Cerebellar nuclear complex (tissue), 1 donor: ENCODE results near the gene CTNNA2.
"Not testable (repeated sequence)": the region's sequence is repeated elsewhere in the genome, so short reads cannot be mapped to it uniquely, and the experiment has no call there.

Experiments
- DNase-seq, 2 experiments: peaks; one replicate each; lab custom pipeline; 2025; lab: John Stamatoyannopoulos, UW

CTNNA2 gene

DNA sequence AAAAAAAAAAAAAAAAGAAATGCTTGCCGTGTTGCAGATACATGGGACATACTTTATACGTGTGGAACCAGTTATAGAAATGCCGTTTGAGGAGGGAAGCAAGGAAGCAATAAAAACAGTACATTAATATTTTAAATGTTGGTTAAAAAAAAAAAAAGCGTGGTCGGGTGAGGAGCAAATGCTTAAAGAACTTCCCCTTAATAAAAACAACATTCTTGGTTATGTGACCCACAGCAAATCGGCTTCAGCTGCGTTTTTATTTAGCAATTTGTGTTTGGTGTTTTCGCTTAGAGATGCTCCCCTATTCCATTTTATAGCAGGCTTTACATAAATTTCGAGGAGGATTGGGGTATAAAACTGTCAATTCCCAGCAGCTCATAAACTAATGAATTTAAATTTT is 568.1 kb downstream of the CTNNA2 start:
- DNase-seq, result no peak

DNA sequence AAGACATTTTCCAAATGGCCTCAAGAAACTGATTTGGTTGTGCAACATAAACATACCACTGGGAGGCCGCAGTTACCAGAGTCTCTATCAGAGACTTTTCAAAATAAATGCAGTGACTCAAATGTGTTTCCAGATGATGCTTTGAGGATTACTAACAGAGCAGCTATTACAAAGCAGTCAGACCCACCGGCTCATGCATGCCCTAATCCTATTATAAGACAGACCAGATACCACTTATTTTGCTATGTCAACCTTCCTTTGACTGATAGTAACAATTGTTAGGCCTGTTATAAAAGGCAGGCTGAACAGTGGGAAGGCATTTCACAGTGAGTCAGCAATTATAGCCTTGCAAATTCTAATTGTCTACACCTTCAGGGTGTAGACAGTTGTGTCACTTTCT is 574.0 kb downstream of the CTNNA2 start:
- DNase-seq, result no peak

DNA sequence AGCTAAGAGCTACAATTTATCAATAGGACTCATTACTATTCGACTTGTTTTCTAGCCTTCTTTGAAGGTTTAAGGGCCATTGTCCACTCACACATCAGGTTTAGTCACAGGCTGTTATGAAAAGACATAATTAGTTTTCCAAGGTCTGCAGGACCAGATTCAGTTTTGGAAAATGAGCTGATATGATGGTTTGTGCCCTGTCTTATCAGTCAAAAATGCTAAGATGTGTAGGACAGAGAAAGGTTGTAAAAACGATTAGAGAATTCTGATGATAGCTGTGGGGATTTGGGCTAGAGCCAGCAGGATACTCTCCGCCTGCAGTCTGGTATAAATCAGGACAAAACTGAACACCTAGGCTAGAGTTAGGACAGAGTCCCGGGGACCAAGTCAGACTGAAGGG is 578.4 kb downstream of the CTNNA2 start:
- no peak for DNase-seq

DNA sequence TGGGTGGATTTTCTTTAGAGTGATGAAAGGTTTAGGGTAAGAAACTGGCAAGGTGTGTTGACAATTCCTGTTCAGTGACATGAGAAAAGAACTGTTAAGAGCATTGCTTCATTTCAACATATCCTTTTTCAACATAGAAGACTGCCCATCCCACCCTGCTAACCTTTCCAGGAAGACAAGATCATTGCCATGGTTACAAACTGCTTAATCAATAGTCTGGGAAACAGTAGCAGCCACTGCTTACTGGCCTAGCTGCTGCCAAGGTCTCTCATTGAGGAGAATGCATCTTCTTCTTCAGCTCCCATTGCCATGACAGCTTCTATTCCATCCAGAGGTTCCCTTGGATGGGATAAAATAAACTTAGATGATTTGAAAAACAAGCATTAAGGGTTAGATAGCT is 579.6 kb downstream of the CTNNA2 start:
- DNase-seq, result no peak

DNA sequence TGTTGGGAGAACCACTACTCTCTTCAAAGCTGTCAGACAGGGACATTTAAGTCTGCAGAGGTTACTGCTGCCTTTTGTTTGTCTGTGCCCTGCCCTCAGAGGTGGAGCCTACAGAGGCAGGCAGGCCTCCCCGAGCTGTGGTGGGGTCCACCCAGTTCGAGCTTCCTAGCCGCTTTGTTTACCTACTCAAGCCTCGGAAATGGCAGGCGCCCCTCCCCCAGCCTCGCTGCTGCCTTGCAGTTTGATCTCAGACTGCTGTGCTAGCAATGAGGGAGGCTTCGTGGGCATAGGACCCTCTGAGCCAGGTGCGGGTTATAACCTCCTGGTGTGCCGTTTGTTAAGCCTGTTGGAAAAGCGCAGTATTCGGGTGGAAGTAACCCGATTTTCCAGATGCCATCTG is 585.7 kb downstream of the CTNNA2 start:
- not testable (repeated sequence) for DNase-seq

DNA sequence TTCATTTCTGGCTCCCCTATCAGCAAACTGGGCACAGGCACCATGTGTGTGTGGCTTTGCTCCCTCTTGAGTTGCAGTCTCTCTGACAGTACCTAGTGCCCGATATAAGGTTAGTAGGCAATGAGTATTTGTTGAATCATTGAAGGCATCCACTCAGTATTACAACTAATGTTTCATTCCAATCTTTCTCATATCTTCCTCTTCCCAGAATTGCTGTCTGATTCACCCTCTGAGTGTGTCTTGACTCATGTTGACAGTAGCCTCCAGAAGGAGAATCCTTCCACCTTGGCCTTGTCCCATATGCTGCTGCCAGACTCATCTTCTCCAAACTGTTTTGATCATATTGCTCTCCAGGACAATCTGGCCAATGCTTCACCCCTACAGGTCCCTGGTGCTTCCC is 589.2 kb downstream of the CTNNA2 start:
- no peak for DNase-seq

DNA sequence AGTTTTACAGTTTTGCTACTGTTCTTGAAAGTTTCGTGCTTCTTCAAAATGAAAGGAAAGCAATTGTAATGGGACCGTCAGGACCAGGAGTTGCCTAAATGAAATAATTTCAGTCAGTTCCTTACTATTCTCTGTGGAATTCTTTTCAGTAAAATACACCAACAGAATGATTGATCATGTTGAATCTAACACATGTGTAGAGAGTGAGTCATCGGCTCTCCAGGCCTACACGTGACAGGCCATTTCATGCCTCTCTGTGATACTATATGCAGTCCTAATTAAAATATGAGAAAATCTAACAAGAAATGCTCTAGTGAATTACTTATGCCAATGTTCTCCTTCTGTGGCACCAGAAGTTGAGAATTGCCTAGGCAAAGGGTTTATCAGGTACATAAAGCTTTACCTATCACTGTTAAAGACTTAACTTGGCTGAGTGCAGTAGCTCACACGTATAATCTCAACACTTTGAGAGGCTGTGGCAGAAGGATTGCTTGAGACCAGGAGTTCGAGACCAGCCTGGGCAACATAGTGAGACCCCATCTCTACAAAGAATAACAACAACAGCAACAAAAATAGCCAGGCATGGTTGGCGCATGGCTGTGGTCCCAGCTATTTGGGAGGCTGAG is 592.3 kb downstream of the CTNNA2 start:
- no peak for DNase-seq

DNA sequence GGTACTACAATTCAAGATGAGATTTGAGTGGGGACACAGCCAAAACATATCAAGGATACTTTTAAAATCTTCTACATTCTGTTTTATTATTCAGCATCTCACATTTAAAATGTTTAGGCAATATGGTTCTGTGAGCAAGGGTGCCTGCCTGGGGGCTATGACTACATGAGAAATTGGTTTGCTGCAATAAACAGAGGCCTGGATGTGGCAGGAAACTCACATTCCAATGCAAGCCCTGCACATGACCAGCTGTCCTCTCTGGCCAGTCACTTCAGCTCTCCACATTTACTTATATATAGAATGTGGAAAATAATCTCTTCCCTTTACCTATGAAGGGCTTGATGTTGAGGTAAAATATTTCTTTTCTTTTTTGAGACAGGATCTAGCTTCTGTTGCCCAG is 598.3 kb downstream of the CTNNA2 start:
- no peak for DNase-seq

DNA sequence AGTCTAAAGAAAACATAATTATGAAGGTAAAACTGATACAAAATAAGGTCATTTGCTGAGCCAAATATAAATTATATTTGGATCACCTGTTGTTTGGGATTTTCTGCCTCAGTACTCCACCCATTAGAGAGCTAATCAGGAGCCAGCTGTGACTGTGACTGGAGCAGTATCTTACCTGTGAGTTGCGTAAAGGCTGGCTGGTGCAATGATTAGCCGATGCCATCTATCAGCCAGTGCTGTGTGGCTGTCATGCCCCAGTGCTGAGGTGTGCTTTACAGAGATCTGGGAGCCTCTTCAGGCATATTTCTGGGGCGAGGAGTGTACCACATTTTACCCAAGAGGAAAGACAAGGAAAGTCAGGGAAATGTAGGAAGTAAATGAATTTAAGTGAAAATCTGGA is 599.9 kb downstream of the CTNNA2 start:
- DNase-seq, result no peak

DNA sequence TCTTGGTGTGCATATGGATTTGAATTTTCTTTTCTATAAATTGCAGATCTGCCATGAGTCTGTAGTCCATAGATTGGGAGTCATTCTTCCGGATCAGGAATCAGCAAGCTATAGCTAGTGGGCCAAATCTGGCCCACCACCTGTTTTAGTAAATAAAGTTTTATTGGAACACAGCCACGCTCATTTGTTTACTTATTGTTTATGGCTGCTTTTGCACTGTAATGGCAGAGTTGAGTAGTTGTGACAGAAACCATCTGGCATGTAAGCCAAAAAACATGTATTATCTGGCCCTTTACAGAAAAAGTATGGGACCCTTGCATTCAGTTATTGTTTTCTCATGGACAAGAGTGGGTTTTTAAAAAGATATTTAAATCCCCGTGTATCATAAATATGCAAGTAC is 600.5 kb downstream of the CTNNA2 start:
- DNase-seq, result no peak

DNA sequence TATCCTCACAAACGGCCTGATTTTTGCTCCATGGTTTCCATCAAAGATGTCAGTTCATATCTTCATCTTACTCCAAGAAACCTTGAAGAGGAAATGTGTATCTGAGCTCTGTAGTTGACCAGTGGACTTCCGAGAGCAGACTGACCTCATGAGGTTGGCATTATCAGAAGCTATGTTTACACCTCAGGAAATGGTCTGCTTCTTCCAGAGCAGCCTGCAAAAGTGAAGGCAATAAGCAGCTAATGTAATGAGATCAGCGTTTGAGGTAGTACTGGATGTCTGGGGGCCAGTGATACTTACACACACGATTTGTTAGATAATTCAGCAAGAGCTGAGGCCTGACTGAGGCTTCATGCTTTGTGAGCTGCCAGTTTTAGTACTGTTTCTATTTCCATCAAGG is 602.0 kb downstream of the CTNNA2 start:
- no peak for DNase-seq

DNA sequence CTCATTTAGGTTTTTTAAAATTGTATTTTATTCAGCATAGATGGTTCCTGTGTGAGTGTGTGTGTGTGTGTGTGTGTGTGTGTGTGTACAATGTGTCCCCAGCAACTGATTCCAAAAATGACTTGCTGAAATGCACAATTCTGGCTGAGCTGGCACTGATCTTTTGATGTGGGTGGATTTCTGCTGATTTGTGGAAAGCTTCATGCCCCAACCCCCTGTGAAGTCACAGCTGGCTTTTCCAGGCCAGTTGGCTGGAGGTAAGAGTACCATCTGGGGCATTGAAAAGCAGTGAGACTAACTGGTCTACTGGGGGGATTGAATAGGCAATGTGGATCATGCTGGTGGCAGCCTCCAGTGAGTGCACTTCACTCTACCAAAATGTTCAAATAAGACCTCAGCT is 604.5 kb downstream of the CTNNA2 start:
- no peak for DNase-seq

DNA sequence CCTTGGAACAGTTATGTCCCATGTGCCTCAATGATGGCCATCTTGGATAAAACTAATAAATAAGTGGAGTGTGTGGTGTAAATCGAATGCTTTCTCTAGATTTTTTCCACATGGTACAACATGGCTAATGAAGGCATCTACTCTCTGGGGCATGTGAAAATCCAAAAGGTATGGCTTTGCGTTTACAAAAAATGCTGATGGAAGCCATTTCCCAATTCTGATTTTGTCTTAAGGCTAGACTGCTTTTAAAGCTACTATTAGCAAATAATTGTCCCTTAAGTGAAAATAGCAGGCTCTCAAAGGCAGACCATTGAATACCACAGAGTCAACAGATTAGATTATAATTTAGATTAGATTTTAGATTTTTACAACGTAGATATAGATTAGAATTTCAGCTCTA is 608.0 kb downstream of the CTNNA2 start:
- DNase-seq, result no peak

DNA sequence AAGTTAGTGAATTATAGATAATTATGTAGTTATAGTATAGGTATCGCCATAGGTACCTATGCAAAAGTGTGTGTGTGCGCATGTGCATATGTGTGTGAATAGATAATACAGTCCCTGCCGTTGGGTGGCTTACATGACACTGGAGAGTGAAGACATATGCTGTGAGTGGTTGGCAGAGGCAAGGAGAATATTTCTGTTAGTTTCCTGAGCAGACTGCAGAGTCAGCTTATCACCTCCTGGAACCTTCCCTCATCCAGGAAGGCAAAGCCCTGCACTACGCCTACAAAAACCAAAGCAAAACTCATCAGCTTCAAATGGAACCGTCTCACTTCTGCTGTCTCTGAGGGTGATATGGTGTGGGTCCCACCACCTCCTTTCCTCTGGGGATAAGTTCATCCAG is 609.8 kb downstream of the CTNNA2 start:
- DNase-seq, result no peak

DNA sequence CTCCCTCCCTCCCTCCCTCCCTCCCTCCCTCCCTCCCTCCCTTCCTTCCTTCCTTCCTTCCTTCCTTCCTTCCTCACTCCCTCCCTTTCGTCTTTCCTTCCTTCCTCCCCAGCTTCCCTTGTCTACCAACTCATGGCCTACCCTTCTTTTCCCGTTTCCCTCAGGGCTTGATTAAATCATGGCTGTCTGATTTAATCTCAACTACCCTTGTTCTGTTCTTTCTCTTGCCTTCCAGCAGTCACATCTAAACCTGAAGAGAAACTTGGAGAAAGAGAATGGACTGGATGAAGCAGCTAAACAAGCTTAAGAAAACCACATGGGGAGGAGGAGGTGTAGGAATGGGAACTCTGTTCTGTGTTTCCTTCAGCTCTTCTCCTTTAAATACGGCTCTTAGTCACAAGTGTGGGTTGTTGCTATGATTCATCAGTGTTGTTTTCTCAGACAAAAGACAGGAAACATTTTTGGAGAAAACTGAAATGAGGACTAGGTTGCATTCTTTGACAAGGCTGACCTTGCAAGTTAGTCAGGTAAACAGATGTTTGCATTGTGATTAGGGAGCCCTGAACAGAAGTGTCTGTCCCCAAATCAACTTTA is 613.8 kb downstream of the CTNNA2 start:
- no peak for DNase-seq

DNA sequence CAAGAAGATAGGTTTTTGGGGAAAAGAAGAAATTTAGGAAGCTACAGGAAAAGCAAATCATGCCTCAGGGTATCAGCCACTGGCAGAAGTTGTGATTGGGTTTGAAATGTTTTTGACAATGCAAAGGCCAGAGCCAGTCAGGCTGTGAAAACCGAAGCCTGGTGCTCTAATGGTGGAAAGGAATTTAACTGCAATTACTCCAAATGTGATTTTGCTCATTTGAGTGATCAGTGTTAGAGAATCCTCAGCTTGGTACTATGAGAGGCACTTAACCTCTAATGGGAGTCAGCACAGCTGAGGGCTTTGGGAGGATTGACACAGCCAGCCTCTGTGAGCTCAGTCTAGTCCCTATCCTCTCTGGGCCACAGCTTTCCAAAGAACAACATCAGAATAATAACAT is 615.2 kb downstream of the CTNNA2 start:
- no peak for DNase-seq

DNA sequence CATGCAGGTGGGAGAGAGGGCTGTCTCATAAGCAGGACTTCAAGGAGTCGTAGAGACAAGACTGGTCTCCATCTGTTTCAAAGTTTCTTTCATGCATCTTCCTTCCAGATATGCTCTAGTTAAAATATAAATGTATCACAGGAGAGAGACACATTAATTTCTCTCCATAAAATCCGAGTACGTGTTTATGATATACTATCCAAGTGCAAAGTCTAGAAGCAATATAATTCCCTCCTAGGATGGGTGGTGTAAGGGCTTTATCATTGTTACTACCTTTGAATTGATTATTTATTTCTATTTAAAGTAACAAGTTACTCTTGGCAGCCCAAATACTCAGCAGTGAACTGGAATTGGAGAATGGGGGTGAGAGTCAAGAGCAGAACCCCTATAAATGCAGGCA is 619.4 kb downstream of the CTNNA2 start:
- DNase-seq, result no peak

DNA sequence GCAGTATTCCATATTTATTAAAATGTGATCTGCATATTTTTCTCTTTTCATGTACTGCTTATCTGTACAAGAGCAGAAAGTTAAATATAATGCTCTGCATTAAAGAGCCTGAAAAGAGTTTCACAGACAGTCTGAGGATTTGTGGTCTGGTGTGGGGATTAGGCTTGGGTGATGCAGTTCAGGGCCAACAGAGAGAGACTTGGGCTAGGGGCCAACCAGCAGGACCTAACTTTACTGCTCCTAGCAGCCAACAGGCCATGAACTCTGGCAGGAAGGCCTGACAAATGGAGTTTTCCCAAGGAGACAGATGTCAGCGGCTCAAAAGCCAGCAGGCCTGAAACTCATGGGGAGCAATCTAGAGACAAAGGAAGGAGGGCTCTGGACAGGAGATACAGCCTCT is 622.1 kb downstream of the CTNNA2 start:
- no peak for DNase-seq

DNA sequence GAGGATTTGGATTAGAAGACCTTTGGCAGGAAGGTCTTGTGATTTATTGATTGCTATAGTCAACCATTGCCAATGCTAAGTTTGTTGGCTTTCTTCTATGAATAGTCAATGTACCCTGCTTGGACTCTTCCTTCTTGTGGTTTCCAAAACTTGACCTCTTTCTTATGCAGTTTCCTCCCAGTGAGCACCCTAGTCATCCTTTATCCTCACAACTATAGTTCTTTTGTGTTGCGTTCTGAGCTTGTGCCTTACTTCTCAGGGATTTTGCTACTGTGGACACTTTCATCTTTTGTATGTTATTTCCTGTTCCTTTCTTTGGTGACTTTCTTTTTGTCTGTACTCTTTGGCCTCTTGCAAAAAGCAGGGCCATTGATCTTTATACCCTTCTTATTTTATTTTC is 623.5 kb downstream of the CTNNA2 start:
- no peak for DNase-seq

DNA sequence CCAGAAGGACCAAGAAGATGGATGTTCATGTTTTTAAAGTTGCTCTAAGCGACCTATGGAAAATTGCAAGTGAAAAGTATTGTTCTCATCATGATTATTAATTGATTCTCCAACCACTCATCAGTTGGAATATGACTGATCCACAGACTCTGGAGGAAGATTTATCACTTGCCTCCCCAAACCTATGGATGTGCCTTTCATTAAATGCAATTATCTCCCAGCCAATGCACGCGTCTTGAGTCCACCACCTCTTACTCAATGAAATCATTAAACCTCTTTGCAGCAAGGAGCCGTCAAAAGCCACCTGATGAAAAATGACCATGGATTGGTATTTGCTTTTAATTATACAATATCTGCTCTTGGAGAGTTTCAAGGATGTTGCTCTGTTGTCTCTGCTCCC is 626.1 kb downstream of the CTNNA2 start:
- no peak for DNase-seq

DNA sequence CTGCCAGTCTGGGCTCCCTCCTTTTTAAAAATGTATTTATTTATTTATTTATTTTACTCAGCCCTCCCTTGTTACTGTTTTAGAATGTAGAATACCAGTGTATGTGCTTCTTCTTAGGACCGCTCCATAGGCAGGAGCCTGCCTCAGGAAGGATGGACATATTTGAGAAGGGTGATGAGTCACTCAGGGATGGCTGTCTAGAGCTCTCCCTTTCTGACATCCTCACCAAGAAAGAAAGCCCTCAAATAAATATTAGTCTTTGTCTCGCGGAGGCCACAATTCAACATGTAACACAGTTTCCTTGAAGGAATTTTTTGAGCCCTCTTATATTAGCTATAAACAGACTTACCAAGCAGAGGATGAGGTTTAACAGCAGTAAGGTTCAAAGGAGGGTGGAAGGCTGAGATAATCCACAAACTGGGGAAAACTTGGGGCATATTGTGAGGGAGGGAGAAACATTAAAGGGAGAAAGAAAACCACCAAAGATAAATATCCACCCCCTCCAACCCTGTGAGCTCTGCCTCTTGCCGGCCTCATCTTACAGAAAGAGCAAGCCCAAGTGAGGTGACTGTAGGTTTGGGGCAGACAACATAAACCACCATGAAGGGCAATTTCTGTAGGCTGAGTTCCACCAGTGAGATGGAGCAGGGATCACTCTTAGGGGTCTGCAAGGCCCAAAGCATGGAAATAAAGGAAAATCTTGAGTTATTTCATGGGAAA is 628.3 kb downstream of the CTNNA2 start:
- DNase-seq, result no peak

DNA sequence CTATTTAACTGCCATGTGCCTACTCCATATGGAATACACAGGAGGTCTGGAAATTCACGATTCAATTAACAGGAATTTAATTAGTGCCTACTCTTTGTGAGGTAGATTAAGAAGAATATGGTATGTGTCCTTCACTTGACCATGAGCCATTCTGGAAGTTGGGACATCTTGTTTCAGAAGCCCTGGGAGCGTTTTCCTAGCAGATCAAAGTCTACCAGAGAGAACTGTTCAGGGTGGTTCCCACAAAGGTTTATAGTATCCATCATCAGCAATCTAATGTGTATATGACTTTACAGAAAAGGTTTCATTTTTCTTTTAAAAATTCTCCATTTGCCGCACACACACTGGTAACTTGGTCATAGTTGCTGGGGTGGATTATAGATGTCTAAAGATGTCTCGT is 632.6 kb downstream of the CTNNA2 start:
- no peak for DNase-seq

DNA sequence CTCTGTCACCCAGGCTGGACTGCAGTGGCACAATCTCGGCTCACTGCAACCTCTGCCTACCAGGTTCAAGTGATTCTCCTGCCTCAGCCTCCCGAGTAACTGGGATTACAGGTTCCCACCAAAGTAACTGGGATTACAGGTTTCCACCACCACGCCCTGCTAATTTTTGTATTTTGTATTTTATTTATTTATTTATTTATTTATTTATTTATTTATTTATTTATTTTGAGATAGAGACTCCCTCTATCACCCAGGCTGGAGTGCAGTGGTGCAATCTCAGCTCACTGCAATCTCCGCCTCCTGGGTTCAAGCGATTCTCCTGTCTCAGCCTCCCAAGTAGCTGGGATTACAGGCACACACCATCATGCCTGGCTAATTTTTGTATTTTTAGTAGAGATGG is 633.9 kb downstream of the CTNNA2 start:
- not testable (repeated sequence) for DNase-seq

DNA sequence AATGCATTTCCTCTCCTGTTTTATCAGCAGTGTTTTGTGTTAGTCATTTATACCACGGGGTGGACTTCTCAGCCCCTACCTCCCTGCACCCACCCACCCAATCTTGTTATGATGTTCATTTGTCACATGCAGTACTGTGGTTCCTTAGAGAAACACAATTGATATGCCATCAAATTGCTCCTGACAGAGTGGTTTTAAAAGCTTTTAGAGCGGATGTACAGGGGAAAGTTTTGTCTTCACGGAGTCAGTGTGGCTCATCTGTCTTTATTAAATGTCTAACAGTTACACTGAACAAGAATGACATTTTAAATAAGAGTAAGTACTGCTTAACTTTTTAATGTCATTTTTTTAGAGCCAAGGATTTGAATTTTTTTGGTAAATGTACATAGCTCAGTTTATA is 634.8 kb downstream of the CTNNA2 start:
- no peak for DNase-seq
